ENCODE results near the gene GPATCH2L.

Gene GPATCH2L

DNA sequence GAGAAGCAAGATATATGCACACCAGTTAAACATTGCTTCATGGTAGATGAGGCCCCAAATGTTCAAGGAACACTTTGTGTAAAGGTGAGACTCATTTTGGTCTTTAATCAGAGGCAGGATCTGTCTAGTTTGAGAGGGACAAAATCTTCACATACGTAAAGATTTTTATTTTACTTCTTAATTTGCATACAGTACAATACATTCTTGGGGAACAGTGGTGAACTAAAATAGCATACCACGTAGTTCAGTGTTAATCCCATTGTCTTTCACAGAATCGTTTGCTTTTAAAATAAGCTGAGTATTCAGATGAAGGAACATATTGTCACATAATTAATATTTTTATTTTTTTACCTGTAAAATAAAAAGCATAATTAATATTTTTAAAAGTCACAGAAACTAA lies 43.3 kb downstream of the GPATCH2L start:
- no peak overlapping the region for H3K27ac ChIP-seq (replicated peaks)
- no peak overlapping the region for H3K4me3 ChIP-seq (replicated peaks; ENCODE audit: insufficient read depth, low read length)
- no peaks in the 10 kb centered on the region for H3K27me3 ChIP-seq (ENCODE audit: insufficient read depth, poor library complexity, severe bottlenecking)
- no peak for DNase-seq (ENCODE audit: low read depth in 1 of 2, low spot score in 1 of 2)
- TF ChIP-seq, protein P1, sequence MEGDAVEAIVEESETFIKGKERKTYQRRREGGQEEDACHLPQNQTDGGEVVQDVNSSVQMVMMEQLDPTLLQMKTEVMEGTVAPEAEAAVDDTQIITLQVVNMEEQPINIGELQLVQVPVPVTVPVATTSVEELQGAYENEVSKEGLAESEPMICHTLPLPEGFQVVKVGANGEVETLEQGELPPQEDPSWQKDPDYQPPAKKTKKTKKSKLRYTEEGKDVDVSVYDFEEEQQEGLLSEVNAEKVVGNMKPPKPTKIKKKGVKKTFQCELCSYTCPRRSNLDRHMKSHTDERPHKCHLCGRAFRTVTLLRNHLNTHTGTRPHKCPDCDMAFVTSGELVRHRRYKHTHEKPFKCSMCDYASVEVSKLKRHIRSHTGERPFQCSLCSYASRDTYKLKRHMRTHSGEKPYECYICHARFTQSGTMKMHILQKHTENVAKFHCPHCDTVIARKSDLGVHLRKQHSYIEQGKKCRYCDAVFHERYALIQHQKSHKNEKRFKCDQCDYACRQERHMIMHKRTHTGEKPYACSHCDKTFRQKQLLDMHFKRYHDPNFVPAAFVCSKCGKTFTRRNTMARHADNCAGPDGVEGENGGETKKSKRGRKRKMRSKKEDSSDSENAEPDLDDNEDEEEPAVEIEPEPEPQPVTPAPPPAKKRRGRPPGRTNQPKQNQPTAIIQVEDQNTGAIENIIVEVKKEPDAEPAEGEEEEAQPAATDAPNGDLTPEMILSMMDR (IDR thresholded peaks at IDR 0.05; ENCODE audit: insufficient read depth, low read length) = no peak
- TF ChIP-seq POLR2AphosphoS5 (IDR thresholded peaks at IDR 0.05; ENCODE audit: low read depth) (no peak), GABPA (IDR thresholded peaks at IDR 0.05; ENCODE audit: low read depth) (no peak), SPI1 (IDR thresholded peaks at IDR 0.05; ENCODE audit: borderline replicate concordance, low read depth) (no peak)
- TF ChIP-seq, protein P2, sequence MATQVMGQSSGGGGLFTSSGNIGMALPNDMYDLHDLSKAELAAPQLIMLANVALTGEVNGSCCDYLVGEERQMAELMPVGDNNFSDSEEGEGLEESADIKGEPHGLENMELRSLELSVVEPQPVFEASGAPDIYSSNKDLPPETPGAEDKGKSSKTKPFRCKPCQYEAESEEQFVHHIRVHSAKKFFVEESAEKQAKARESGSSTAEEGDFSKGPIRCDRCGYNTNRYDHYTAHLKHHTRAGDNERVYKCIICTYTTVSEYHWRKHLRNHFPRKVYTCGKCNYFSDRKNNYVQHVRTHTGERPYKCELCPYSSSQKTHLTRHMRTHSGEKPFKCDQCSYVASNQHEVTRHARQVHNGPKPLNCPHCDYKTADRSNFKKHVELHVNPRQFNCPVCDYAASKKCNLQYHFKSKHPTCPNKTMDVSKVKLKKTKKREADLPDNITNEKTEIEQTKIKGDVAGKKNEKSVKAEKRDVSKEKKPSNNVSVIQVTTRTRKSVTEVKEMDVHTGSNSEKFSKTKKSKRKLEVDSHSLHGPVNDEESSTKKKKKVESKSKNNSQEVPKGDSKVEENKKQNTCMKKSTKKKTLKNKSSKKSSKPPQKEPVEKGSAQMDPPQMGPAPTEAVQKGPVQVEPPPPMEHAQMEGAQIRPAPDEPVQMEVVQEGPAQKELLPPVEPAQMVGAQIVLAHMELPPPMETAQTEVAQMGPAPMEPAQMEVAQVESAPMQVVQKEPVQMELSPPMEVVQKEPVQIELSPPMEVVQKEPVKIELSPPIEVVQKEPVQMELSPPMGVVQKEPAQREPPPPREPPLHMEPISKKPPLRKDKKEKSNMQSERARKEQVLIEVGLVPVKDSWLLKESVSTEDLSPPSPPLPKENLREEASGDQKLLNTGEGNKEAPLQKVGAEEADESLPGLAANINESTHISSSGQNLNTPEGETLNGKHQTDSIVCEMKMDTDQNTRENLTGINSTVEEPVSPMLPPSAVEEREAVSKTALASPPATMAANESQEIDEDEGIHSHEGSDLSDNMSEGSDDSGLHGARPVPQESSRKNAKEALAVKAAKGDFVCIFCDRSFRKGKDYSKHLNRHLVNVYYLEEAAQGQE (IDR thresholded peaks at IDR 0.05; ENCODE audit: insufficient replicate concordance, low read depth) = no peak

DNA sequence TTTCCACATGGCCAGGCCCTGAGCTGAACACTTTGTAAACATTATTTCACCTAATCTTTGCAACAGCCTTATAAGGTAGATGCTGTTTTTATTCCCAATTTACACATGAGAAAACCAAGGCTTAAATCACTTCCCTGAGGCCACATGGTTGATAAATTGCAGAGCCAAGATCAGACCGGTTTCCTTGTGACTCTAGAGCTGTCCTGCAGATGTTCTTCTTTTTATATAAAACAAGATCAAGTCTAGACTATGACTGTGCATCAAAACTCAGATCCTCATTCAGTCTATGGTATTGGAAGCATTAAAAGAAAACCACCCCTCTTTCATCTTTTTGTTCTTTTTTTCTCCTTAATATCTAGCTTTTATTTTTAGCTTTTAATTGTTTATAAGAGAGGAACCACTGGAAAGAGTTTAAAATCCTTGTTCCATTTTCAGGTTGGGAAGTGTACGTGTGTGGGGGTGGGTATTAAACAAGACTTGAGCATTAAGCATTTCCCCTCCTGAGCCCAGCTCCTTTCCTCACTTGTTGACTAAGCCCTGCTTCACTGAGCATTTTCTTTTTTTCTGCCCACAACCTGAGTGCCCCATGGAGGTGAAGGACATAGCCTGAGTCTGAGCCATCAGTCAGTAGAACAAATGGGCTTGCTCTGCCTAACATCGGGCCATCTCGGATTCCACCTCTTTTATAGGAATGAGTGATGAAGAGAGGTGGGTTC lies 45.4 kb downstream of the GPATCH2L start:
- TF ChIP-seq SPI1 (IDR thresholded peaks at IDR 0.05; ENCODE audit: borderline replicate concordance, low read depth) (no peak), GABPA (IDR thresholded peaks at IDR 0.05; ENCODE audit: low read depth) (no peak), POLR2AphosphoS5 (IDR thresholded peaks at IDR 0.05; ENCODE audit: low read depth) (no peak)
- TF ChIP-seq, protein P1 (IDR thresholded peaks at IDR 0.05; ENCODE audit: insufficient read depth, low read length) = no peak
- TF ChIP-seq, protein P2 (IDR thresholded peaks at IDR 0.05; ENCODE audit: insufficient replicate concordance, low read depth) = no peak
- DNase-seq (ENCODE audit: low read depth in 1 of 2, low spot score in 1 of 2) = no peak
- H3K27ac ChIP-seq (replicated peaks) = no peak overlapping the region
- no peaks in the 10 kb centered on the region for H3K27me3 ChIP-seq (ENCODE audit: insufficient read depth, poor library complexity, severe bottlenecking)
- H3K4me3 ChIP-seq (replicated peaks; ENCODE audit: insufficient read depth, low read length) = no peak overlapping the region

DNA sequence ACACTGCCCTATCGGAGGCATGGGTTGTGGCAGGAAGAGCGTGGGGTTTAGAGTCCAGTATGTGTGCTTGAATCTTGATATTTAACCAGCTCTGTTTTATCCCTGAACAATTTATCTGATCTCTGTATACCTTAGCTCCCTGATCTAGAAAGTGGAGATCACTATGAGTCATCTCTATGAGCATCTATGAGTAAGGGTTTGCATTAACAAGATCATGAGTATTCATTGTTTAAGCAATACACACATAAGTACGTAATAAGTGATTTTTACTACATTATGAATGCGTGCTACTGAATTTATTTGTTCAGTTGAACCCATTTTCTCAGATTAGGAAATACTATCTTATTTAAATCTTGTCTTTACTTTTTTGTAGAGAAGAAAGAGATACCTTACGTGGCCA lies 49.4 kb downstream of the GPATCH2L start:
- no peak overlapping the region for H3K27ac ChIP-seq (replicated peaks)
- DNase-seq (ENCODE audit: low read depth in 1 of 2, low spot score in 1 of 2) = no peak

DNA sequence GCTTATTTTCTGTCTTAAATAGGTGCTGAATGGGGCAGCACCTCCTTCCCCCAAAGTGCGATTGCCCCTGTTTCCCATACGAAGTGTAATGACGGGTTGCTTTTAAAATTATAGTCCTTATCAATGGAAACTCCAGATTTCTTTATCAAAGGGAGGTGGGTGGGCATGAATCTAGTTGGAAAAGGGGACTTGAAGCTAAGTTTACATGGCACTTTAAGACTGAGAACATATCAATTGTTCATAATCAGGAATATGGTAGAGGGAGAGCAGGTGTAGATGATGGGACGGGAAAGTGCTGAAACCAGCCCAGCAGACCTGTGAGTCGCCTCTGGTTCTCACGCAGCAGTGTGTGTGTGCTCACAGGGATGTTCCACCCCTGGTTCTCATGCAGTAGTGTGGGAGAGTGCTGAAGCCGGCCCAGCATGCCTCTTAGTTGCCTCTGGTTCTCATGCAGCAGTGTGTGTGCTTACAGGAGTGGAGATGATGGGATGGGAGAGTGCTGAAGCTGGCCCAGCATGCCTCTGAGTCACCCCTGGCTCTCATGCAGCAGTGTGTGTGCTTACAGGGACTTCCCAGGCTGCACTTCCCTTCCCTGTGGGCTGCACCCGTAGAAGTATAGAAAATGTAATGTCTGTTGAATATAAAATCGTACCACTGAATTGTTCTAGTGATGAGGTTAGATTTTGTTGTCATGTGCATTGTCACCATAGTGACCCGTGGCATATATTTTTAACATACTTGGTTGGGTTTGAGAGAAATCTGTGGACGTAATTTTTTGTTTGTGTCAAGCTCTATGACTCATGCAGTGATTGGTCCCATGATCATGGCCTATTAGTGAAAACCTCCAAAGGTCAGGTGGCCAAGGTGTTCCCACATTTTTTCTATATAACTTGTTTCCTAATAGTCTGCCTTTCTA lies 51.6 kb downstream of the GPATCH2L start:
- no peak overlapping the region for H3K4me3 ChIP-seq (replicated peaks; ENCODE audit: insufficient read depth, low read length)
- TF ChIP-seq, protein P1 (IDR thresholded peaks at IDR 0.05; ENCODE audit: insufficient read depth, low read length) = no peak
- H3K27ac ChIP-seq (replicated peaks) = no peak overlapping the region
- no peaks in the 10 kb centered on the region for H3K27me3 ChIP-seq (ENCODE audit: insufficient read depth, poor library complexity, severe bottlenecking)
- no peak for DNase-seq (ENCODE audit: low read depth in 1 of 2, low spot score in 1 of 2)

More for the DNA sequence above, 49.4 kb downstream of the GPATCH2L start:
- no peak overlapping the region for H3K4me3 ChIP-seq (replicated peaks; ENCODE audit: insufficient read depth, low read length)
- no peak for TF ChIP-seq SPI1 (IDR thresholded peaks at IDR 0.05; ENCODE audit: borderline replicate concordance, low read depth)
- no peaks in the 10 kb centered on the region for H3K27me3 ChIP-seq (ENCODE audit: insufficient read depth, poor library complexity, severe bottlenecking)
